GM18520 (cell line): ENCODE measurements around the gene PCARE.
"Not testable (repeated sequence)": the region's sequence is repeated elsewhere in the genome, so short reads cannot be mapped to it uniquely, and the experiment has no call there.

Experiments used
- ATAC-seq: cut with Tn5 transposase; IDR thresholded peaks from one replicate; pipeline ENCODE4 v1.9.1; 2021; ENCODE audit not compliant: unreplicated experiment

The PCARE gene

DNA sequence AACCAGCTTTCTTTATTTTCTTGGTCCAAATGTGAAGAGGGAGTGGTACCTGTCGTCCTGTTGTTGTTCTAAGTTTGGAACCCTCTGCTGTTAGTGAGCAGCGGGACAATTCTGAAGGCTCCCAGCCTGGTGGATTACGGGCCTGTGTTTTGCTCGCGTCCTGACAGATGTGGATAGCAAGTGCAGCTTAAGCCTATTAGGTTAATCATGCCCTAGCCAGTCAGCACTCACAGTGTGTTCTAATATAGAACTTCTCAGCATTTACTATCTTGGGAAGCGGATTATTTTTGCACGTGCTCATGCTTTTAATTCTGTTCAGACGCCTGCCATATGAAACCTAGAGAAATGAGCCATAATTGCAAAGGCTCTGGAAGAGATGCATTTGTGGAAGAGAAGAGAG, at the start of gene PCARE:
Gene PCARE (minus strand): TSS at position 113 of the 400 bp plus-strand sequence. CDS start 262 bp downstream, outside the sequence.
- ATAC-seq: no peak

DNA sequence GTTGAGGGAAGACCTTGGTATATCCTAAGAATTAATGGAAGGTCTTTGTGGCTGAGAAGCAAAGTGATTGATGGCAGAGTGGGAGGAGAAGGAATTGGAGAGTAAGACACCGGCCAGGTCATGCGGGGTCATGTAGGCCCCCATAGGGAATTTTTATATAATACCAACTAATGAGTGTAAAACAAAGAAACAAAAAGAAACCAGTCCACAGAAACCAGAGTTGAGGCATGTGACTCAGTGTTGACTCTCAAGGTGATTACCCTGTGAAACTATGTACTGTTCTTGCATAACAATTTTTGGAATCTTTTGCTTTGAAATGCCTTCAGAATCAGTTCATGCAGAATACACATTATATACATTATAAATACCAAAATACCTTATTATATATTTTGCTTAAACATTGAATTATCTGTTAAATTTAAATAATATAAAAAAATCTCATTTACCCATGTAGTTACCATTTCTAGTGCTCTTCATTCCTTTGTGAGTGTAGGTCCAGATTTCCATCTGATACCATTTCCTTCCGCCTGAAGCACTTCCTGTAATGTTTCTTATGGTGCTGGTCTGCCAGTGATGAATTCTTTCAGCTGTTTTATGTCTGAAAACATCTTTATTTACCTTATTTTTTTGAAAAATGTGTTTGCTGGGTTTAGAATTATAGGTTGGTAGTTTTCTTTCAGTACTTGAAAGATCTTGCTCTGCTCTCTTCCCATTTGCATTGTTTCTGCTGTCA, 49.5 kb upstream of the PCARE start:
- no peak for ATAC-seq

DNA sequence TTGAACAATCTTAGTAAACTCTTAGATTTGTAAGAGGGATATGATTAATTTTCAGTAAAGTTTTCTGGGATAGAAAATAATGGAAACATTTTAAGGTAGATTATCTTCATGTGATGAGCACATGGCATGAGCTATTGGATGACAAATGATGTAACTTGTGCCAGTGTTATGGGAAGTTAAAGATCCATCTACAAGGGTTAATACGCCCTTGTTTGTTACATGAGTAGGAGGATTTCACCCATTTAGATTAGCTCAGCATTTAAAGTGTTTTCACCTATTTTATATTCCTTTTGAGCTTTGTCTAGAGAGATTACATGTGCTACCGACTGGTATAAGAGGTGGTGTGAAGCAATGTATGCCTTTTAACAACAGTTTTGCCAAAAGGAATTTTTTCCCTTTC, 46.5 kb upstream of the PCARE start:
- ATAC-seq: no peak

DNA sequence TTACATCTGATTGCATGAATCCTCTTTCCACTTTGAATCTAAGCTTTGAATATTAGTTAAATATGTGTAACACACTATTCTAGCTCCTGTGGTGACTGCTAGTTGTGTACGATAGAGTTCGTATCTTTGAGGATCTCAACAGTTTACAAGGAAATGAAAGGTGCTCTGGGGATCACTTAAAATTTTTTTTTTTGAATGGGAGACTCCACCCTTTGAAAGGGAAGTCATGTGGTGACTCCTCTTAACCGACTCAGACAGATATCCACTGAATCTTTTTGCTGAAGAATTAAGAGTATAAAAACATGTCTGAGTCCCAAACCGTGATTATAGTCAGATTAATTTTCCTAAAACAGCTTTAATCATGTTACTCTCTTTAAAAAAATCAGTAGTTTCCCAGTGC, 44.9 kb upstream of the PCARE start:
- no peak for ATAC-seq

DNA sequence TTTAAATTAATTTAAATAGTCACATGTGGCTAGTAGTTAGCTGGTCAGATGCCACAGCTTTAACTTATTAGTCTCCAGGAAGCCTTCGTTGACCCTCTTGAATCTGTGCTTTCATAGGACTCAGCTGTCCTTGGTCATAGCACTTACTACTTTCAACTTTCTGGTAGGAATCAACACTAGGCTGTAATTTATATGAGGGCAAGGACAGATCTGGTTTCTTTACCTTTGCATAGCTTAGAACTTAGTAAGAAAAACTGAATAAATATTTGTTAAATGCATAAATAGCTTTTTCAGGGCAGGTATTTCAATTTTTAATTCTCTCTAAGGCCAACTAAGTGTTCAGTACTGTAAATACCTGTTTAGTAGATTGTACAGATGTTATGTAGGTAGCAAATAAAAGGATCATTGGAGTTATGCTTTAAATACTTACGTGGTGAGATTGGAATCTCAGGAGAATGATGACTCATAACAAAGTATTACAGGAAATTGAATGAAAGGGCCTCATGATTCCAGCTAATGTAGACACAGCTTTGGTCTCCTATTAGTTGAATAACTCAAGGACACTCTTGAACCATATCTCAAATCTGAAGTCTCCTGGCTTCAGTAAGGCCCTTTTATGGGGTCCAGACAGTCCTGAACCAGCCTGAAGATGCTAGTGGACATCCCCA, 43.4 kb upstream of the PCARE start:
- ATAC-seq: no peak

DNA sequence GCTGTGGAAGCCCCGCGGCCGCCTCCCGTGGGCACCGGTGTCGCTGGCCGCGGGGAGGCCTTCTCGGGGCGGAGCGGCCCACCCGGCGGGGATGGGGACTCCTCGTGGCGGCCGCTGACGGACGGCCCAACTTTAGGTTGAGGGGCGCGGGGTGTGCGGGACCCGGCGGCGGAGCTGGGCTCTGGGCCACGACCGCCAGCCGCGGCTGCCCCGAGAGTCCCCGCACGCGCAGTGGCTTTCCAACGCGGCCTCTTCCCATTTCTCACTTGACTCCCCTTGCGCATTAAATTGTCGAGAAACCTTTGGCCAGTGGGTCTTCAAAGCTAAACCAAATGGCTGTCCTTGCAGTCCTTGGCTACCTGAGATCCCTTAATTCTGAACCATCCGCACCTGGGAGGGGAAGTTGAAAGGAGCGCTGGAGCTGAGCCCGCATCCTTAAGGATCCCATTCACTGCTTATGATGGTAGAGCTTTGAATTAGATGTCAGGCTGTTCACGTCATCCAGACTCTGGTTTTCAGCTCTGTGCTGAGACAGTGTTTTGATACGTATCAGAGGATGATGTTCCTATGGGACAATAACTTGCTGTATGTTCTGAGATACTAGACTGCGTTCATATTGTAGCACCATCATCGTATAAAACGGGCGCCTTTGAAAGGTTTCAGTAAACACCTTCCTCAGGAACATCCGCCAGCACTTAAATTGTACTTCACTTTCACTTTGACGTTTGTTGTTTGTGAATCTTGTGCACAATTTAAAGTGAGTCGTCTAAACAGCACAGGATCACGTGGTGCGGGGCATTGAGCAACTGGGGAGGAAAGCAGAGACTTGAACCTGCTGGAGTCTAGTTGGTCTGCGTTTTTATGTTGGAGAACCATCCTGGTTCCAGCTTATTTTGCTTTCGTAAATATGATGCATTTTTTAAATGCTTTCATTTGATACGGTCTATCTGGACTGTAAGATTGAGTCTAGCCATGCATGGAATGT, 41.8 kb upstream of the PCARE start:
- peak; percentile 10 for ATAC-seq

DNA sequence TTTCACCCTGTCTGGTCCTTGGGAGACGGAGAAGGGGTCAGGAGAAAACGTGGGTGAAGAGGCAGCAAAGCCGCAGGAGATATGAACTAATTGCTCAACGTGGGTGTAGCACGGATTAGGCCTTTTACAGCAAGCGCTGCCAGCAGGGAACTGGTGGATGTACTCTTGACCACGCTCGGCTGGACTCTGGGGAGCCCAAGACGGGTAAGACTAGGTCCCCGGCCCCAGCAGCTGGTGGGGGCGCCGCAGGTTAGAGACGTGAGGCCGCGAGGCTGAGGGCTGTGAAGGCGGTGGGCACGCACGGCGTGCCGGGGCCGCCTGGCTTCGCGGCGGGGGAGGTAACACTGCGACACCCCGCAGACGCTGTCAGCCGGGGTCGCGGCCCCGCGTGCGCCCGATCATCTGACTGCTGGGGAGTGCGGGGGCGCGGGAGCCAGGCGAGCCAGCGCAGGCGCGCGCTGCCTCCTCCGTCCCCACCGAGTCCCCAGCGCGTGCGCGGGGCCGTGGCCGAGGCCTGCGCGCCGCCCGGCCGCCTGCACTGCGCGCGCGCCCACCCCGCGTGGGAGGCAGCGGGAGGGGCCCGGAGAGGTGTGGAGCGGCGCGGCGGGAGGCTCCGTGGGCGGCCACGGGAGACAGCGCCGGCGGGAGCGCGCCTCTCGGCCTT, 40.8 kb upstream of the PCARE start, which contains the start of gene CLIP4:
Gene CLIP4 (plus strand): TSS at position 470 of the 664 bp plus-strand sequence. CDS start 5,974 bp downstream, outside the sequence.
- peak; percentile 27 for ATAC-seq

DNA sequence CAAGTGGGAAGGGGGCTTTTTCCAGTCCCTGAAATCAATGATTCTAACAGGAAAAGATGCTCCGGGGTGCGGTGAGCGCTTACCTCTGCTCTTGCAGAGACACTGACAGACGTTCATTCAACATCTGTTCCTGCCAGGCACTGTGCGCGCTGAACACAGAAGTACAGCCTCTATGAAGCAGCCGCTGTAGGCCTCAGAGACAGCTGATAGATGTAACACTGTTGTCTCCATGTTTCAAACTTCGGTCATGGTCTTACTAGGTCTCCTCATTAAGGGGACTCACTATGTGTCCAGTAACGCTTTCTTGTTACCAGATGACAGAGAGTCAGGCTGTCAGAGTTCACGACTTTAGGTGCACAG, 40.2 kb upstream of the PCARE start:
- no peak for ATAC-seq

DNA sequence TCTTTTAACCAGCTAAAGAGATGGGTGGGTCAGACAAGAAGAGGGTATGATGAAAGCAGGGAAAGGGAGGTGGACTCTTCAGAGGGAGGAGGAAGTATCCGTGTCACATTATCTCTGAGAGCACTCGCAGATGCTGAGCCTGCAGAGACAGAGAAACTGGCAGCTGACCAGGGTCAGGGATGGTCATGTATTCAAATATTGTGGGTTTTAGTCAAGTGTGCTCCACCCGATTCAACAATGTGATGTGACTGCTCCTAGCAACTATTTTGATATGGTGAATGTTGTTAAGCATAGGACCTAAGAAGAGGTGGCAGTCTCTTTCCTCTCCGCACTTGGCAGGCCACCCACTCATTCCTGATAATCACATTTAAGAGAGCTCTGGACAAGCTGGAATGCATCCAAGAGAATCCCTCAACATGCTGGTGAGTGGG, 39.6 kb upstream of the PCARE start:
- ATAC-seq: no peak

DNA sequence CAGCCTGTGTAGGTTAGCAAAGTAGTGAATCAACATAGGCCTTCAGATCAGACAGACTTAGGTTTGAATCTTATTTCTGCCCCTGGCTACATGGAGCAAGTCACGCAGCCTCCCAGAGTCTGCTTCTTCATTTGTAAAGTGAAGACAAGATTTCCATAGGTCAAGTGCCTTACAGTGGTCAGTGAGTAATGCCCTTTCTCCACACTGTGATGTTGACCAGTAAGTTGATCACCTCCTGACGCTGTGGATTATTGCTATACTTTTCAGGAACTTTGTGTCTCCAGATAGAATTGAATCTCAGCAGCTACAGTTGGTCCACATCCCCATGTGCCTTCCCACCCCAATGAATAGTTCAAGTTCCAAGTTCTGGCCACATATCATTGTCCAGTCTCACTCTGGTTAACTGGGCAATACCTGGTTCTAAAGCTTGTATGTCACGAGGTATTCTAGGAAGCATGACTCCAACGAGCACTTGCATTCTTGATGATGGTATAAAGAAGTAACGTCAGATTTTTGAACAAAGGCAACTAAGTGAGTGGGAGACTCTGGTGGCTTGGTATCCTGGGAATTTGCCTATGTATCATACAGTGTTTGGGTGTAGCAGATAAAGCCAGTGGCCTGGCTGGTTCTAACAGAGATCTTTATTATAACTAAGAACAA, 38.8 kb upstream of the PCARE start:
- no peak for ATAC-seq

DNA sequence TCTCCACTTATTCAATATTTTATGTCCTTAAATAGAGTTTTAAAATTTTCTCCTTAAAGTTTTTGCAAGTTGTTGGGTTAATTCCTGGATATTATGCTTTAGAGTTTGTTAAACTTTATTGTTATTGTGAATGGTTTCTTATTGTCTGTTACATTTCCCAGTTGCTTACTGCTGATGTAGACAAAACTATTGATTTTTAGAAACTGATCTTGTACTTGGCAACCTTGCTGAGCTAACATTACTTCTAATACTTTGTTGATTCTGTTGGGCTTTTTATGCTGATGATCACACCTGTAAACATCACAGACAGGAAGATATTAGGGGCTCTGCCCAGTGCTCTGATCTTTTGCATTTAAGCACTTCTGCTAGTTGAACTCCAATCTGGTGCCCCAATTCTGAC, 38.1 kb upstream of the PCARE start:
- no peak for ATAC-seq

DNA sequence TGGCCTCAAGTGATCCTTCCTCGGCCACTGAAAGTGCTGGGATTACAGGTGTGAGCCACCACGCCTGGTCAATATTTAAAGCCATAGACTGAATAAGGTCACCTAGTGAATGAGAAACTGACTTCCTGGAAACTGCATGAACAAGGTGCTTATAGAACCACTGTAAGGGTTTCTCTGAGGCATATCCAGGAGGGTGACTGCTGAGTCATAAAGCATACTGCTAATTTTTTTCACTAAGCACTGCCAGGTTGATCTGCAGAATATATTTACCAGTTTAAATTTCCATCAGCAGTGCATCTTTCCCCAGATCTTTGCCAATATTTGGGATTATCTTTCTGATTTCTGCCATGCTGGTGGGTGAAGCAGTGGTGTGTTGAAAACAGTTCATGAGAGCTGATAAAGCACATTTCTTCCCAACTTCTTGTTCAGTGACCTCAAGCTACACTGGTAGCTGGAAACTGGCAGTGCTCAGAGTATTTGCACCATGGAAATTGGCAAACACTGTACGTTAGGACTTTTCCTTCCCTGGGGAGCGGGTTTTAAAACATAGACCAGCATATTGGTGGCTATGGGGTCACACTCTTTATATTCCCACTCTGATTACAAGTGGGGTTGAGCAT, 36.7 kb upstream of the PCARE start:
- ATAC-seq: no peak

DNA sequence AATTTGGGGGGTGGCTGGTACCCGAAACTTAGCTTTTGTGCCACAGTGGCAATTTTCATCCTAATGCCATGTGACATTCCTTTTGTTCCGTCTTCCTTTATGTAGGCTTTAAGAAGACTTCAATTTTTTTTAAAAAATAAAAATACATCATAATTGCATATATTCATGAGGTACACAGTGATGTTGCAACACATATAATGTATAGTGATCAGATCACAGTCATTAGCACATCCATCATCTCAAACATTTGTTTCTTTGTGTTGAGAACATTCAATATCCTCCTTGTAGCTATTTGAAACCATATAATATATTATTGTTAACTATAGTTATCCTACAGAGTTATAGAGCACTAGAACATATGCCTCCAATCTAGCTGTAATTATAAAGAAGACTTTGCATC, 34.9 kb upstream of the PCARE start:
- ATAC-seq: no peak

DNA sequence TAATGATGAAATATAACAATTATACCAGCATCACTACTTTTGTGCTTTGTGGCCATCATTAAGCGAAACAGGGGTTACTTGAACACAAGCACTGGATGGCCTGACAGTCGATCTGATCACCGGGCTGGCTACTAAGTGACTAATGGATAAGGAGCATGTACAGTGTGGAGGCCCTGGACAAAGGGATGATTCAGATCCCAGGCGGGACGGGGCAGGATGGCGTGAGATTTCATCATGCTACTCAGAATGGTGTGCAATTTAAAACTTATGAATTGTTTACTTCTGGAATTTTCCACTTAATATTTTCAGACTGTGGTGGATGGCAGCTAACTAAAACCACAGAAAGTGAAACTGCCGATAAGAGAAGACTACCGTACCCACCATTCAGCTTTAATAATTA, 33.9 kb upstream of the PCARE start:
- ATAC-seq: no peak

DNA sequence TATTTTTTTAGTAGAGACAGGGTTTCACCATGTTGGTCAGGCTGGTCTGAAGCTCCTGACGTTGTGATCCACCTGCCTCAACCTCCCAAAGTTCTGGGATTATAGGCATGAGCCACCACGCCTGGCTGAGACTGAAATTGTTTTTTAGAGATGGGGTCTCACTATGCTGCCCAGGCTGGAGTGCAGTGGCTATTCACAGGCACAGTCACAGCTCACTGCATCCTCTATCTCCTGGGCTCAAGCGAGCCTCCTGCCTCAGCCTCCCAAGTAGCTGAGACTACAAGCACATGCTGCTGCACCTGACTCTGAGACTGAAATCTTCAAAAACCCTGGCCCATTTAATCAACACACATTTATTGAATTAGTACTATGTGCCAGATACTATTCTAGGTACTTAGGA, 33.2 kb upstream of the PCARE start:
- not testable (repeated sequence) for ATAC-seq

DNA sequence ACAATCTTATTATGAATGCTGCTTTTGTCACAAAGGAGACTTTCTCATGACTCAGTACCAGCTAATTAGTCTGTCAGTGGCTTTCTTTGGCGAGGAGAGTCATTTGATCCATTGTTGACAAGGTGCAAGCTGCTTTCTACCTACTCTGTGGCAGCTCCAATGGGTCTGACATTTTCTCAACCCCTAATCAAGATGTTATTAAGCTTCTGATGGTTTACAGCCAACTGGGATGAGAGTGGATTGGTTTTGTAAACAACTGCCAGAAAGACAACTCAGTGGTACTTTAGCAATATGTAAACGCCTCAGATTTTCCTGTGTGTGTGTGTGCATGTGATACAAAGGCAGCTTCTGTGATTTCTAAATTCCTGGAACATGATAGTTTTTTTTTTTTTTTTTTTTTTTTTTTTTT, 32.7 kb upstream of the PCARE start:
- no peak for ATAC-seq

DNA sequence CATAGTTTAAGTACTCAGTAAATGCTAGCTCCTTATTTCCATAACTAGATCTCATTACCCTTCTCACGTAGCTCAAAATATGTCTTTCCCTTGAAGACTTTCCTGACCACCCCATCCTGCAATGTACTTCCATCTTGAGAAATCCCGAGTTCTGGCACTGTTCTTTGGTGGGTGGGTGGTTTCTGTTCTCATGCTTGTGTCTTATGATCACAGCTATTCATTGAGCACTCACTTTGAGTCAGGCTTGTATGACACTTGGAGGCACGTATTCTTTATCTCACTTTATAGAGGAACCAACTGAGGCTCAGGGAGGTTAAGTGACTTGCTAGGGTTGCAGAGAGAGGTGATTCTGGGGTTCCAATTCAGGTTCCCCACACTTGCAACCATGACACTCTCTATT, 31.9 kb upstream of the PCARE start:
- no peak for ATAC-seq

DNA sequence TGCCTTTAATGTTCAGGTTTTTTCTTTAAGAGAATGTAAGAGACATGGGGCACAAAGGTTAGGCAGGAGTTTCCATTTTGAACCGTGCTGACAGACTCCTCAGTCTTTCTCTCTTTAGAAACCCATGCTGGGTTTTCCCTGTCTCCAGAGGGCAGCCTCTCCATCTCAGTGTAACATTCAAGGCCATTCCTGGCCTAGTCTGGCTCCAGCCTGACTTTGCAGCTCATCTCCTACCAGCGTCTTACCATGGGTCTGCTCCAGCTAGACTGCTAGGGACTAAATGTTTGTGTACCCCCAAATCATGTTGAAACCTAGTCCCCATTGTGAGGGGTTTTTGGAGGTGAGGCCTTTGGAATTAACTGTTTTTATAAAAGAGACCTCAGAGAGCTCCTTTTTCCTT, 31.1 kb upstream of the PCARE start:
- no peak for ATAC-seq

DNA sequence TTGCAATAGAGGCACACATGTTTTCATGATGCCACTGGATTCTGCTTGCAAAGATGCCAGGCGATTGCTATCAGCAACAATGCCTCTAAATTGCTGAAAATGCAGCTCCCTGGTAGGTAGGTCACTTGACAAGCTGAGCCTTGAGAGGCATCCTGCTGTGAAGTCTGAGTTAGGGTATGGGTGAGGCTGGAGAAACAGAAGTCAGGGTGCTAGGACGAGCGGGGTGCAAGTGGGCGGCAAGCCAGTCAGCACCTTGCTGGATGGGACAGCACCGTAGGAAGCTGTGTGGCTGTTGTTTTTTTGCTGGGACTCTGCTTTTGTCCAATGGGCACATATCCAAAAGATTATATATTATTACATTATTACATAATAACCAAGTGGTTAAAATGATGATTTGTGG, 30.4 kb upstream of the PCARE start:
- no peak for ATAC-seq

DNA sequence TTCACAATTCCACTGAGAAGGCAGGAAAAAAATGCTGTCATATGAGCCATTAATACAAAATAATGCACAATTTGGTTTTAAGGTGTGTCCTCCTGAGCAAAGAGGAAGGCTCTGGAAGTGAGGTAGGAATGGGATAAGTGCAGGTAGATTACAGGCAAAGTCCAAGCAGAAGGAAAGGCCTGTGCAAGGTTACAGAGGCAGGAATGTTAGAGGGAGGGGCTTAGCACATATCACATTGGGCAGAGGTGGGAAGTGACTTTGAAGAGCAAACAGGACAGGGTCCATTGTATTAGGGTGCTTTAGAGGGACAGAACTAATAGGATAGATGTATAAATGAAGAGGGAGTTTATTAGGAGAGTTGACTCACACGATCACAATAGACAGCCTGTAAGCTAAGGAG, 26.2 kb upstream of the PCARE start:
- ATAC-seq: no peak
